ENCODE data around the gene PLCH2.

The PLCH2 gene

GRCh38 chr1:2476061-2476999 lies at the start of gene PLCH2:
TSS of gene PLCH2 (plus strand) at chr1:2476289. CDS start at chr1:2476589, 300 bp downstream.
- H2AFZ ChIP-seq (ENCODE audit: low read depth), result no peak within 1 kb of the TSS
- H3K27me3 ChIP-seq (ENCODE audit: insufficient read depth, low read depth), result peaks cover 89% of the 10 kb centered on the region
- TF ChIP-seq, protein P1, sequence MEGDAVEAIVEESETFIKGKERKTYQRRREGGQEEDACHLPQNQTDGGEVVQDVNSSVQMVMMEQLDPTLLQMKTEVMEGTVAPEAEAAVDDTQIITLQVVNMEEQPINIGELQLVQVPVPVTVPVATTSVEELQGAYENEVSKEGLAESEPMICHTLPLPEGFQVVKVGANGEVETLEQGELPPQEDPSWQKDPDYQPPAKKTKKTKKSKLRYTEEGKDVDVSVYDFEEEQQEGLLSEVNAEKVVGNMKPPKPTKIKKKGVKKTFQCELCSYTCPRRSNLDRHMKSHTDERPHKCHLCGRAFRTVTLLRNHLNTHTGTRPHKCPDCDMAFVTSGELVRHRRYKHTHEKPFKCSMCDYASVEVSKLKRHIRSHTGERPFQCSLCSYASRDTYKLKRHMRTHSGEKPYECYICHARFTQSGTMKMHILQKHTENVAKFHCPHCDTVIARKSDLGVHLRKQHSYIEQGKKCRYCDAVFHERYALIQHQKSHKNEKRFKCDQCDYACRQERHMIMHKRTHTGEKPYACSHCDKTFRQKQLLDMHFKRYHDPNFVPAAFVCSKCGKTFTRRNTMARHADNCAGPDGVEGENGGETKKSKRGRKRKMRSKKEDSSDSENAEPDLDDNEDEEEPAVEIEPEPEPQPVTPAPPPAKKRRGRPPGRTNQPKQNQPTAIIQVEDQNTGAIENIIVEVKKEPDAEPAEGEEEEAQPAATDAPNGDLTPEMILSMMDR (conservative IDR thresholded peaks at IDR 0.05; ENCODE audit: low read depth, low read length), result no peak
- no peaks in the 10 kb centered on the region for H3K79me2 ChIP-seq (ENCODE audit: insufficient read depth, low read depth)
- H4K20me1 ChIP-seq (ENCODE audit: insufficient read depth), result no peaks in the 10 kb centered on the region
- no peak within 1 kb of the TSS for H3K4me3 ChIP-seq (IDR thresholded peaks at IDR 0.05; ENCODE audit: insufficient read depth, low read depth, low read length)
- no peak within 1 kb of the TSS for H3K27ac ChIP-seq
- H3K36me3 ChIP-seq (ENCODE audit: insufficient read depth), result no peaks in the 10 kb centered on the region
- H3K4me1 ChIP-seq (ENCODE audit: low read depth, poor library complexity, severe bottlenecking), result peaks cover 18% of the 10 kb centered on the region
- H3K9ac ChIP-seq, result no peak within 1 kb of the TSS
- no peak within 1 kb of the TSS for H3K4me2 ChIP-seq

DNA sequence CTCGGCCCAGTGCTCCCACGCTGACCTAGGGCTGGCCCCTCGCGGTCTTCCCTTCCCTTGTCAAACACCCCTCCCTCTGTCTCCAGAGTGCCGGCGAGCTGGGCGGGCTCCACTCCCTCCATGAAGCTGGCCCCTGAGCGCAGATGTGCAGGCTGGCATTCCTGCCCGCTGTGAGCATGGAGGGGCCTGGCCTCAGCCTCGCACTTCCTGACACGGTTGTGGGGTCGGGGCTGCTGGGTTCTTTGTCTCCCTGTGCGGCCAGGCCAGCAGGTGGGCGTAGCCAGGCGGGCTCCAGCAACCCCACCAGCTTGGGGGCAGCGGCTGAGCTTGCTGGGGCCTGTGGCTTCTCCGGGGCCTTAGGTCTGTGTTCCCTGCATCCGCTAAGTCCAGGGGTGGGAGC lies 49.5 kb upstream of the PLCH2 start:
- H4K20me1 ChIP-seq (ENCODE audit: insufficient read depth), result no peaks in the 10 kb centered on the region
- H3K4me3 ChIP-seq (IDR thresholded peaks at IDR 0.05; ENCODE audit: insufficient read depth, low read depth, low read length), result no peak overlapping the region
- H3K27ac ChIP-seq, result no peak overlapping the region
- TF ChIP-seq, protein P1 (conservative IDR thresholded peaks at IDR 0.05; ENCODE audit: low read depth, low read length), result no peak
- no peak overlapping the region for H3K9ac ChIP-seq
- H3K36me3 ChIP-seq (ENCODE audit: insufficient read depth), result no peaks in the 10 kb centered on the region
- no peak overlapping the region for H3K4me2 ChIP-seq
- H3K4me1 ChIP-seq (ENCODE audit: low read depth, poor library complexity, severe bottlenecking), result no peaks in the 10 kb centered on the region
- peaks cover 94% of the 10 kb centered on the region for H3K27me3 ChIP-seq (ENCODE audit: insufficient read depth, low read depth)
- H3K79me2 ChIP-seq (ENCODE audit: insufficient read depth, low read depth), result no peaks in the 10 kb centered on the region
- no peak overlapping the region for H2AFZ ChIP-seq (ENCODE audit: low read depth)

- H3K27me3 ChIP-seq (ENCODE audit: insufficient read depth, low read depth), result peaks cover 94% of the 10 kb centered on the region
- H3K4me3 ChIP-seq (IDR thresholded peaks at IDR 0.05; ENCODE audit: insufficient read depth, low read depth, low read length), result no peak overlapping the region
- no peak overlapping the region for H3K4me2 ChIP-seq
- no peaks in the 10 kb centered on the region for H3K36me3 ChIP-seq (ENCODE audit: insufficient read depth)
- H4K20me1 ChIP-seq (ENCODE audit: insufficient read depth), result no peaks in the 10 kb centered on the region
- H3K4me1 ChIP-seq (ENCODE audit: low read depth, poor library complexity, severe bottlenecking), result no peaks in the 10 kb centered on the region
- no peak overlapping the region for H2AFZ ChIP-seq (ENCODE audit: low read depth)
- no peaks in the 10 kb centered on the region for H3K79me2 ChIP-seq (ENCODE audit: insufficient read depth, low read depth)
- TF ChIP-seq, protein P1 (conservative IDR thresholded peaks at IDR 0.05; ENCODE audit: low read depth, low read length), result no peak
- no peak overlapping the region for H3K27ac ChIP-seq
- no peak overlapping the region for H3K9ac ChIP-seq
Observed at GRCh38 chr1:2427051-2427450, 49.0 kb upstream of the PLCH2 start.

DNA sequence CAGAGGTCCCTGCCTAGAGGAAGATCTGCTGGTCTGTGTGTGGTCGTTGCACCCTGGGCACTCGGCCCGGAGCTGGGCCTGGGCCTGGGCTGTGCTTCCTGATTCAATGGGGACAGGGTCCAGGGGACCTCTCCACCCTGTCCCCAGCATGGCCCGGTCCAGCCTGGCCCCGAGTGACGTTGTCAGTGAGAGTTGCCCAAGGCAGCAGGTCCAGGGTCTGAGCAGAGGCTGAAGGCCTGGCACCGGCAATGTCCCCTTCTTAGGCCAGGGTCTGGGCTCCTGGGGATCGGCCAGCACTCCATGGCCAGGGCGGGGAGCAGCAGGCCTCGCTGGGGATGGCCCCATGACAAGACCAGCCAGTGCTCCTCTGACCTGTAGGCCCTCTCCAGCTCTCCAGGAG lies 48.1 kb upstream of the PLCH2 start:
- H3K27ac ChIP-seq, result no peak overlapping the region
- no peaks in the 10 kb centered on the region for H3K79me2 ChIP-seq (ENCODE audit: insufficient read depth, low read depth)
- H4K20me1 ChIP-seq (ENCODE audit: insufficient read depth), result no peaks in the 10 kb centered on the region
- TF ChIP-seq, protein P1 (conservative IDR thresholded peaks at IDR 0.05; ENCODE audit: low read depth, low read length), result no peak
- H3K27me3 ChIP-seq (ENCODE audit: insufficient read depth, low read depth), result peaks cover 94% of the 10 kb centered on the region
- no peaks in the 10 kb centered on the region for H3K4me1 ChIP-seq (ENCODE audit: low read depth, poor library complexity, severe bottlenecking)
- H2AFZ ChIP-seq (ENCODE audit: low read depth), result no peak overlapping the region
- H3K4me2 ChIP-seq, result no peak overlapping the region
- H3K4me3 ChIP-seq (IDR thresholded peaks at IDR 0.05; ENCODE audit: insufficient read depth, low read depth, low read length), result no peak overlapping the region
- H3K9ac ChIP-seq, result no peak overlapping the region
- no peaks in the 10 kb centered on the region for H3K36me3 ChIP-seq (ENCODE audit: insufficient read depth)

All from KMS-11 (cell line).